Islet precursor cell (in vitro differentiated cells): ENCODE measurements around the gene NRL.
"Not testable (repeated sequence)": the region's sequence is repeated elsewhere in the genome, so short reads cannot be mapped to it uniquely, and the experiment has no call there.

Experiments
- DNase-seq: peaks from one replicate; pipeline ENCODE4 v3.0.0-alpha.2; 2018

Gene NRL

GRCh38 chr14:24051789-24052655 lies 62.7 kb downstream of the NRL start, which contains the start of gene CARMIL3:
TSS of gene CARMIL3 (plus strand) at chr14:24052009. CDS start at chr14:24052154, 145 bp downstream.
- peak; percentile 82 for DNase-seq

- DNase-seq, result no peak
Measured at GRCh38 chr14:24051176-24051788, 63.5 kb downstream of the NRL start.

- not testable (repeated sequence) for DNase-seq
Measured at GRCh38 chr14:24050753-24051152, 64.0 kb downstream of the NRL start.

GRCh38 chr14:24049002-24049401 lies 65.7 kb downstream of the NRL start:
- not testable (repeated sequence) for DNase-seq

GRCh38 chr14:24042746-24043145 lies 72.0 kb downstream of the NRL start:
- DNase-seq, result no peak

GRCh38 chr14:24040692-24041091 lies 74.1 kb downstream of the NRL start:
- no peak for DNase-seq

GRCh38 chr14:24038686-24039085 lies 76.1 kb downstream of the NRL start:
- DNase-seq, result no peak

- no peak for DNase-seq
Measured at GRCh38 chr14:24037658-24038037, 77.1 kb downstream of the NRL start.

GRCh38 chr14:24036963-24037657 lies 77.6 kb downstream of the NRL start:
- not testable (repeated sequence) for DNase-seq

GRCh38 chr14:24036169-24036962 lies 78.4 kb downstream of the NRL start:
- peak; percentile 93 for DNase-seq

GRCh38 chr14:24035769-24036168 lies 79.0 kb downstream of the NRL start:
- DNase-seq, result not testable (repeated sequence)

GRCh38 chr14:24032727-24033418 lies 81.9 kb downstream of the NRL start:
- DNase-seq, result no peak

GRCh38 chr14:24031331-24031730 lies 83.4 kb downstream of the NRL start:
- not testable (repeated sequence) for DNase-seq

- DNase-seq, result not testable (repeated sequence)
Measured at GRCh38 chr14:24029687-24030086, 85.1 kb downstream of the NRL start.
